ENCODE data around the gene OS9.
A peak's percentile ranks its signal among the peaks of the same experiment; 100 is the strongest.
"Not testable (repeated sequence)": the region's sequence is repeated elsewhere in the genome, so short reads cannot be mapped to it uniquely, and the experiment has no call there.

OS9 gene

DNA sequence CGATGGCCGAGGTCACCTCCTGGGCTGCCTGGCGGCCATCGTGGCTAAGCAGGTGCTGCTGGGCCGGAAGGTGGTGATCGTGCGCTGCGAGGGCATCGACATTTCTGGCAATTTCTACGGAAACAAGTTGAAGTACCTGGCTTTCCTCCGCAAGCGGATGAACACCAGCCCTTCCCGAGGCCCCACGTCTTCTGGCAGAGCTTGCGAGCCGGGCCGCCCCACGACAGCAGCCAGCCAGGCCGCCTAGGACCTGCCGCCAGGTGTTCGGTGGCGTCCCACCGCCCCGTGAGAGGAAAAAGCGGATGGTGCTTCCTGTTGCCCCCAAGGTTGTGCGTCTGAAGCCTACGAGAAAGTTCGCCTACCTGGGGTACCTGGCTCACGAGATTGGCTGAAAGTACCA, 19.2 kb upstream of the OS9 start:
- H3K4me1 ChIP-seq (ENCODE audit: control insufficient read depth, insufficient read depth, low read length): no peaks in the 10 kb centered on the region
- CTCF ChIA-PET: interaction anchor here (1.0 kb wide), 1 partner anchor 17 kb away, joined by 3 read pairs; no protein-coding TSS in a partner anchor
- no peaks in the 10 kb centered on the region for H3K9me3 ChIP-seq (ENCODE audit: control insufficient read depth, insufficient read depth, low read depth, low read length)
- TF ChIP-seq ZNF561 (tag by site-specific recombination; IDR thresholded peaks at IDR 0.05; ENCODE audit: borderline replicate concordance) (no peak), ZSCAN16 (tag by site-specific recombination; IDR thresholded peaks at IDR 0.05) (no peak), ZNF202 (tag by site-specific recombination; IDR thresholded peaks at IDR 0.05; ENCODE audit: borderline replicate concordance) (no peak), KLF1 (tag by site-specific recombination; IDR thresholded peaks at IDR 0.05) (no peak), ZNF146 (tag by site-specific recombination; IDR thresholded peaks at IDR 0.05) (no peak), KLF10 (tag by site-specific recombination; IDR thresholded peaks at IDR 0.05) (no peak), ZBTB8A (tag by site-specific recombination; IDR thresholded peaks at IDR 0.05) (no peak), ZNF677 (tag by site-specific recombination; IDR thresholded peaks at IDR 0.05) (no peak), ZNF521 (tag by site-specific recombination; IDR thresholded peaks at IDR 0.05) (no peak), ZNF670 (tag by site-specific recombination; IDR thresholded peaks at IDR 0.05; ENCODE audit: low read depth) (no peak), ZNF341 (tag by site-specific recombination; IDR thresholded peaks at IDR 0.05; ENCODE audit: low read depth) (no peak), ZNF488 (tag by site-specific recombination; IDR thresholded peaks at IDR 0.05) (no peak), ZNF19 (tag by site-specific recombination; IDR thresholded peaks at IDR 0.05; ENCODE audit: low read depth) (no peak)
- TF ChIP-seq, protein P1, sequence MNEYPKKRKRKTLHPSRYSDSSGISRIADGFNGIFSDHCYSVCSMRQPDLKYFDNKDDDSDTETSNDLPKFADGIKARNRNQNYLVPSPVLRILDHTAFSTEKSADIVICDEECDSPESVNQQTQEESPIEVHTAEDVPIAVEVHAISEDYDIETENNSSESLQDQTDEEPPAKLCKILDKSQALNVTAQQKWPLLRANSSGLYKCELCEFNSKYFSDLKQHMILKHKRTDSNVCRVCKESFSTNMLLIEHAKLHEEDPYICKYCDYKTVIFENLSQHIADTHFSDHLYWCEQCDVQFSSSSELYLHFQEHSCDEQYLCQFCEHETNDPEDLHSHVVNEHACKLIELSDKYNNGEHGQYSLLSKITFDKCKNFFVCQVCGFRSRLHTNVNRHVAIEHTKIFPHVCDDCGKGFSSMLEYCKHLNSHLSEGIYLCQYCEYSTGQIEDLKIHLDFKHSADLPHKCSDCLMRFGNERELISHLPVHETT (tag by site-specific recombination; IDR thresholded peaks at IDR 0.05): no peak
- no peak overlapping the region for H3K4me3 ChIP-seq (ENCODE audit: low read depth, low read length)
- POLR2A ChIA-PET: no interaction called here
- no peak overlapping the region for H3K27ac ChIP-seq (ENCODE audit: extremely low read depth, low read depth, low read length)
- H3K36me3 ChIP-seq (ENCODE audit: control insufficient read depth in 2 of 2, insufficient read depth in 1 of 2, low read length in 2 of 2): no peaks in the 10 kb centered on the region

DNA sequence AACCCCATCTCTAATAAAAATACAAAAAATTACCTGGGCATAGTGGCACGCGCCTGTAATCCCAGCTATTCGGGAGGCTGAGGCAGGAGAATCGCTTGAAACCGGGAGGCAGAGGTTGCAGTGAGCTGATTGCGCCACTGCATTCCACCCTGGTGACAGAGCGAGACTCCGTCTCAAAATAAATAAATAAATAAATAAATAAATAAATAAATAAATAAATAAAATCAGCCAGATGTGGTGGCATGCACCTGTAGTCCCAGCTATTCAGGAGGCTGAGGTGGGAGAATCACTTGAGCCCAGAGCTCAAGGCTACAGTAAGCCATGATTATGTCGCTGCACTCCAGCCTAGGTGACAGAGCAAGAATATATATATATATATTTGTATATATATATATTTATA, 16.0 kb upstream of the OS9 start:
- H3K4me1 ChIP-seq (ENCODE audit: control insufficient read depth, insufficient read depth, low read length); H3K4me3 ChIP-seq (ENCODE audit: low read depth, low read length); H3K36me3 ChIP-seq (ENCODE audit: control insufficient read depth in 2 of 2, insufficient read depth in 1 of 2, low read length in 2 of 2); H3K9me3 ChIP-seq (ENCODE audit: control insufficient read depth, insufficient read depth, low read depth, low read length); POLR2A ChIA-PET; H3K27ac ChIP-seq (ENCODE audit: extremely low read depth, low read depth, low read length): not testable (repeated sequence)
- CTCF ChIA-PET: interaction anchor here (0.6 to 1.0 kb wide), 2 partner anchors 45 to 58 kb away, joined by 4 read pairs; partner anchors contain the start of gene B4GALNT1
- peak; percentile 67 for TF ChIP-seq ZNF623 (tag by site-specific recombination; IDR thresholded peaks at IDR 0.05)
- peak; percentile 73 for TF ChIP-seq ZNF426 (tag by site-specific recombination; IDR thresholded peaks at IDR 0.05)
- 0 out of 2 replicates have a peak, but pooled peaks have one; percentile 27 for TF ChIP-seq ZNF266 (tag by site-specific recombination; IDR thresholded peaks at IDR 0.05; ENCODE audit: low read depth)
- 0 out of 2 replicates have a peak, but pooled peaks have one; percentile 32 for TF ChIP-seq ZNF664 (tag by site-specific recombination; IDR thresholded peaks at IDR 0.05)
- TF ChIP-seq, protein P2, sequence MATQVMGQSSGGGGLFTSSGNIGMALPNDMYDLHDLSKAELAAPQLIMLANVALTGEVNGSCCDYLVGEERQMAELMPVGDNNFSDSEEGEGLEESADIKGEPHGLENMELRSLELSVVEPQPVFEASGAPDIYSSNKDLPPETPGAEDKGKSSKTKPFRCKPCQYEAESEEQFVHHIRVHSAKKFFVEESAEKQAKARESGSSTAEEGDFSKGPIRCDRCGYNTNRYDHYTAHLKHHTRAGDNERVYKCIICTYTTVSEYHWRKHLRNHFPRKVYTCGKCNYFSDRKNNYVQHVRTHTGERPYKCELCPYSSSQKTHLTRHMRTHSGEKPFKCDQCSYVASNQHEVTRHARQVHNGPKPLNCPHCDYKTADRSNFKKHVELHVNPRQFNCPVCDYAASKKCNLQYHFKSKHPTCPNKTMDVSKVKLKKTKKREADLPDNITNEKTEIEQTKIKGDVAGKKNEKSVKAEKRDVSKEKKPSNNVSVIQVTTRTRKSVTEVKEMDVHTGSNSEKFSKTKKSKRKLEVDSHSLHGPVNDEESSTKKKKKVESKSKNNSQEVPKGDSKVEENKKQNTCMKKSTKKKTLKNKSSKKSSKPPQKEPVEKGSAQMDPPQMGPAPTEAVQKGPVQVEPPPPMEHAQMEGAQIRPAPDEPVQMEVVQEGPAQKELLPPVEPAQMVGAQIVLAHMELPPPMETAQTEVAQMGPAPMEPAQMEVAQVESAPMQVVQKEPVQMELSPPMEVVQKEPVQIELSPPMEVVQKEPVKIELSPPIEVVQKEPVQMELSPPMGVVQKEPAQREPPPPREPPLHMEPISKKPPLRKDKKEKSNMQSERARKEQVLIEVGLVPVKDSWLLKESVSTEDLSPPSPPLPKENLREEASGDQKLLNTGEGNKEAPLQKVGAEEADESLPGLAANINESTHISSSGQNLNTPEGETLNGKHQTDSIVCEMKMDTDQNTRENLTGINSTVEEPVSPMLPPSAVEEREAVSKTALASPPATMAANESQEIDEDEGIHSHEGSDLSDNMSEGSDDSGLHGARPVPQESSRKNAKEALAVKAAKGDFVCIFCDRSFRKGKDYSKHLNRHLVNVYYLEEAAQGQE (tag by site-specific recombination; IDR thresholded peaks at IDR 0.05): peak; percentile 51
- TF ChIP-seq, protein P3, sequence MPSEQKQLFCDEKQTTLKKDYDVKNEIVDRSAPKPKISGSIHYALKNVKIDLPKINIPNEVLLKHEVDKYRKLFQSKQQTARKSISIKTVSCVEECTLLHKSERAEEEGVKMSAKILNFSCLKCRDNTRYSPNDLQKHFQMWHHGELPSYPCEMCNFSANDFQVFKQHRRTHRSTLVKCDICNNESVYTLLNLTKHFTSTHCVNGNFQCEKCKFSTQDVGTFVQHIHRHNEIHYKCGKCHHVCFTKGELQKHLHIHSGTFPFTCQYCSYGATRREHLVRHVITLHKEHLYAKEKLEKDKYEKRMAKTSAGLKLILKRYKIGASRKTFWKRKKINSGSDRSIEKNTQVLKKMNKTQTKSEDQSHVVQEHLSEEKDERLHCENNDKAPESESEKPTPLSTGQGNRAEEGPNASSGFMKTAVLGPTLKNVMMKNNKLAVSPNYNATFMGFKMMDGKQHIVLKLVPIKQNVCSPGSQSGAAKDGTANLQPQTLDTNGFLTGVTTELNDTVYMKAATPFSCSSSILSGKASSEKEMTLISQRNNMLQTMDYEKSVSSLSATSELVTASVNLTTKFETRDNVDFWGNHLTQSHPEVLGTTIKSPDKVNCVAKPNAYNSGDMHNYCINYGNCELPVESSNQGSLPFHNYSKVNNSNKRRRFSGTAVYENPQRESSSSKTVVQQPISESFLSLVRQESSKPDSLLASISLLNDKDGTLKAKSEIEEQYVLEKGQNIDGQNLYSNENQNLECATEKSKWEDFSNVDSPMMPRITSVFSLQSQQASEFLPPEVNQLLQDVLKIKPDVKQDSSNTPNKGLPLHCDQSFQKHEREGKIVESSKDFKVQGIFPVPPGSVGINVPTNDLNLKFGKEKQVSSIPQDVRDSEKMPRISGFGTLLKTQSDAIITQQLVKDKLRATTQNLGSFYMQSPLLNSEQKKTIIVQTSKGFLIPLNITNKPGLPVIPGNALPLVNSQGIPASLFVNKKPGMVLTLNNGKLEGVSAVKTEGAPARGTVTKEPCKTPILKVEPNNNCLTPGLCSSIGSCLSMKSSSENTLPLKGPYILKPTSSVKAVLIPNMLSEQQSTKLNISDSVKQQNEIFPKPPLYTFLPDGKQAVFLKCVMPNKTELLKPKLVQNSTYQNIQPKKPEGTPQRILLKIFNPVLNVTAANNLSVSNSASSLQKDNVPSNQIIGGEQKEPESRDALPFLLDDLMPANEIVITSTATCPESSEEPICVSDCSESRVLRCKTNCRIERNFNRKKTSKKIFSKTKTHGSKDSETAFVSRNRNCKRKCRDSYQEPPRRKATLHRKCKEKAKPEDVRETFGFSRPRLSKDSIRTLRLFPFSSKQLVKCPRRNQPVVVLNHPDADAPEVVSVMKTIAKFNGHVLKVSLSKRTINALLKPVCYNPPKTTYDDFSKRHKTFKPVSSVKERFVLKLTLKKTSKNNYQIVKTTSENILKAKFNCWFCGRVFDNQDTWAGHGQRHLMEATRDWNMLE (tag by site-specific recombination; conservative IDR thresholded peaks at IDR 0.05; ENCODE audit: low read depth): peak; percentile 85
- 0 out of 2 replicates have a peak, but pooled peaks have one; percentile 15 for TF ChIP-seq ZBTB21 (tag by site-specific recombination; IDR thresholded peaks at IDR 0.05)
- TF ChIP-seq, protein P4, sequence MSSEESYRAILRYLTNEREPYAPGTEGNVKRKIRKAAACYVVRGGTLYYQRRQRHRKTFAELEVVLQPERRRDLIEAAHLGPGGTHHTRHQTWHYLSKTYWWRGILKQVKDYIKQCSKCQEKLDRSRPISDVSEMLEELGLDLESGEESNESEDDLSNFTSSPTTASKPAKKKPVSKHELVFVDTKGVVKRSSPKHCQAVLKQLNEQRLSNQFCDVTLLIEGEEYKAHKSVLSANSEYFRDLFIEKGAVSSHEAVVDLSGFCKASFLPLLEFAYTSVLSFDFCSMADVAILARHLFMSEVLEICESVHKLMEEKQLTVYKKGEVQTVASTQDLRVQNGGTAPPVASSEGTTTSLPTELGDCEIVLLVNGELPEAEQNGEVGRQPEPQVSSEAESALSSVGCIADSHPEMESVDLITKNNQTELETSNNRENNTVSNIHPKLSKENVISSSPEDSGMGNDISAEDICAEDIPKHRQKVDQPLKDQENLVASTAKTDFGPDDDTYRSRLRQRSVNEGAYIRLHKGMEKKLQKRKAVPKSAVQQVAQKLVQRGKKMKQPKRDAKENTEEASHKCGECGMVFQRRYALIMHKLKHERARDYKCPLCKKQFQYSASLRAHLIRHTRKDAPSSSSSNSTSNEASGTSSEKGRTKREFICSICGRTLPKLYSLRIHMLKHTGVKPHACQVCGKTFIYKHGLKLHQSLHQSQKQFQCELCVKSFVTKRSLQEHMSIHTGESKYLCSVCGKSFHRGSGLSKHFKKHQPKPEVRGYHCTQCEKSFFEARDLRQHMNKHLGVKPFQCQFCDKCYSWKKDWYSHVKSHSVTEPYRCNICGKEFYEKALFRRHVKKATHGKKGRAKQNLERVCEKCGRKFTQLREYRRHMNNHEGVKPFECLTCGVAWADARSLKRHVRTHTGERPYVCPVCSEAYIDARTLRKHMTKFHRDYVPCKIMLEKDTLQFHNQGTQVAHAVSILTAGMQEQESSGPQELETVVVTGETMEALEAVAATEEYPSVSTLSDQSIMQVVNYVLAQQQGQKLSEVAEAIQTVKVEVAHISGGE (tag by site-specific recombination; conservative IDR thresholded peaks at IDR 0.05; ENCODE audit: low read depth): peak; percentile 76

Measured in HEK293 (cell line).